Uterus (tissue), 4 donors: ENCODE measurements around the gene RPL11. TPM values are rescaled to one million over a fixed set of nuclear protein-coding genes. Genes with fewer than 3 reads are reported as not detected.

Experiments used
- DNase-seq, 2 donors: peaks; one replicate each; pipeline ENCODE4 v3.0.0-alpha.2; 2019 to 2020
- H3K27ac ChIP-seq, 2 donors: fragments of 200-600 bp; sonication (generic); 1 replicate in 1 of 2; 2 replicates in 1 of 2; pipeline ENCODE4 v1.5.1; 2016 to 2018
- H3K27me3 ChIP-seq, 2 donors: fragments of 200-600 bp; sonication (generic); one replicate each; pipeline ENCODE4 v1.5.1; 2018 to 2019; ENCODE audit warnings: control low read depth in 1 of 2
- H3K36me3 ChIP-seq, 2 donors: fragments of 200-600 bp; sonication (generic); one replicate each; pipeline ENCODE4 v1.5.1; 2019; ENCODE audit warnings: control low read depth in 1 of 2
- H3K4me1 ChIP-seq, 2 donors: fragments of 200-600 bp; sonication (generic); one replicate each; pipeline ENCODE4 v1.5.1; 2018 to 2019; ENCODE audit warnings: control low read depth in 1 of 2
- H3K4me3 ChIP-seq, 2 donors: fragments of 200-600 bp; sonication (generic); 1 replicate in 1 of 2; 2 replicates in 1 of 2; pipeline ENCODE4 v1.5.1; 2018 to 2019; ENCODE audit warnings: mild to moderate bottlenecking in 1 of 2
- H3K9me3 ChIP-seq, 2 donors: fragments of 200-600 bp; sonication (generic); one replicate each; pipeline ENCODE4 v1.5.1; 2019; ENCODE audit warnings: control low read depth in 1 of 2
- POLR2A ChIP-seq, 2 donors: fragments of 450-650 bp; IDR thresholded peaks; one replicate each; pipeline ENCODE4 v1.6.1; 2016; ENCODE audit warnings: antibody characterized with exemption in 2 of 2, mild to moderate bottlenecking in 1 of 2, moderate library complexity in 1 of 2
- intact Hi-C: fragments of 100-400 bp; cut with DNase I; formaldehyde crosslinking; loops from one replicate; pipeline ENCODE4 v1.15.1; 2023; ENCODE audit warnings: low total_unique reads
- total RNA-seq, 4 donors: library from RNA; depleted of rRNA in 3 of 4; stranded (reverse); fragments of >200 nt in 3 of 4; gene quantifications; one replicate each; pipeline versions ENCODE4 v1.1.0 to v1.2.4, GENCODE V29; 2014 to 2023
- TF ChIP-seq, protein P1 (sequence below), 4 experiments: fragments of 200-600 bp in 2 of 4; fragments of 450-650 bp in 2 of 4; sonication (generic) in 2 of 4; IDR thresholded peaks; one replicate each; pipeline ENCODE4 v1.5.1; 2016 to 2019; ENCODE audit warnings: antibody characterized with exemption in 4 of 4, mild to moderate bottlenecking in 2 of 4, moderate library complexity in 1 of 4
- donor health status: DM: yes; HTN: yes; CAD: no.

RPL11 gene
- total RNA-seq, 4 donors from 2014 or later, result 710 to 1,429 (median 1,220) TPM

DNA sequence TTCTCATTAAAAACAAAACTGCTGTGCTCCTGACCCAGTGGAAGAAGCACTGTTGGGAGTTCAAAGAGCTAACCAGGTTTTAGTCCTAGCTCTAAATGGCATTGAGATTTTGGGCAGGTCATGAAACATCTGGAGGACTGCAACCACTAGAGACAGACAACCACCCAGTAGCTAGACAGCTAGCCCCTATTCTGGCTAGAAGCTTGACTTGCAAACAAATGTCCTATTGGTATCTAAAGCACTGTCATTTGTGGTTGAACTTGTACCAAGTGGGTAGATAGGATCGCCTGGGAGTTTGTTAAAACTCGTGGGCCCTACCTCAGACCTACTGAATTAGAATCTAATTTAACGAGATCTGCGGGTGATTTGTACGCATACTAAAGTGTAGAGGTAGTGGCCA is 6.9 kb downstream of the RPL11 start:
- intact Hi-C loops, result no loop called here
- no peaks in the 10 kb centered on the region for H3K27me3 ChIP-seq
- no peak overlapping the region for H3K27ac ChIP-seq
- no peak for DNase-seq
- TF ChIP-seq, protein P1, sequence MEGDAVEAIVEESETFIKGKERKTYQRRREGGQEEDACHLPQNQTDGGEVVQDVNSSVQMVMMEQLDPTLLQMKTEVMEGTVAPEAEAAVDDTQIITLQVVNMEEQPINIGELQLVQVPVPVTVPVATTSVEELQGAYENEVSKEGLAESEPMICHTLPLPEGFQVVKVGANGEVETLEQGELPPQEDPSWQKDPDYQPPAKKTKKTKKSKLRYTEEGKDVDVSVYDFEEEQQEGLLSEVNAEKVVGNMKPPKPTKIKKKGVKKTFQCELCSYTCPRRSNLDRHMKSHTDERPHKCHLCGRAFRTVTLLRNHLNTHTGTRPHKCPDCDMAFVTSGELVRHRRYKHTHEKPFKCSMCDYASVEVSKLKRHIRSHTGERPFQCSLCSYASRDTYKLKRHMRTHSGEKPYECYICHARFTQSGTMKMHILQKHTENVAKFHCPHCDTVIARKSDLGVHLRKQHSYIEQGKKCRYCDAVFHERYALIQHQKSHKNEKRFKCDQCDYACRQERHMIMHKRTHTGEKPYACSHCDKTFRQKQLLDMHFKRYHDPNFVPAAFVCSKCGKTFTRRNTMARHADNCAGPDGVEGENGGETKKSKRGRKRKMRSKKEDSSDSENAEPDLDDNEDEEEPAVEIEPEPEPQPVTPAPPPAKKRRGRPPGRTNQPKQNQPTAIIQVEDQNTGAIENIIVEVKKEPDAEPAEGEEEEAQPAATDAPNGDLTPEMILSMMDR (IDR thresholded peaks at IDR 0.05), result no peak
- no peak for TF ChIP-seq POLR2A (IDR thresholded peaks at IDR 0.05)
- no peaks in the 10 kb centered on the region for H3K9me3 ChIP-seq
- peaks cover under 1 to 9% of the 10 kb centered on the region in 2 donors for H3K4me1 ChIP-seq
- no peak overlapping the region for H3K4me3 ChIP-seq
- H3K36me3 ChIP-seq, result no peaks in the 10 kb centered on the region

DNA sequence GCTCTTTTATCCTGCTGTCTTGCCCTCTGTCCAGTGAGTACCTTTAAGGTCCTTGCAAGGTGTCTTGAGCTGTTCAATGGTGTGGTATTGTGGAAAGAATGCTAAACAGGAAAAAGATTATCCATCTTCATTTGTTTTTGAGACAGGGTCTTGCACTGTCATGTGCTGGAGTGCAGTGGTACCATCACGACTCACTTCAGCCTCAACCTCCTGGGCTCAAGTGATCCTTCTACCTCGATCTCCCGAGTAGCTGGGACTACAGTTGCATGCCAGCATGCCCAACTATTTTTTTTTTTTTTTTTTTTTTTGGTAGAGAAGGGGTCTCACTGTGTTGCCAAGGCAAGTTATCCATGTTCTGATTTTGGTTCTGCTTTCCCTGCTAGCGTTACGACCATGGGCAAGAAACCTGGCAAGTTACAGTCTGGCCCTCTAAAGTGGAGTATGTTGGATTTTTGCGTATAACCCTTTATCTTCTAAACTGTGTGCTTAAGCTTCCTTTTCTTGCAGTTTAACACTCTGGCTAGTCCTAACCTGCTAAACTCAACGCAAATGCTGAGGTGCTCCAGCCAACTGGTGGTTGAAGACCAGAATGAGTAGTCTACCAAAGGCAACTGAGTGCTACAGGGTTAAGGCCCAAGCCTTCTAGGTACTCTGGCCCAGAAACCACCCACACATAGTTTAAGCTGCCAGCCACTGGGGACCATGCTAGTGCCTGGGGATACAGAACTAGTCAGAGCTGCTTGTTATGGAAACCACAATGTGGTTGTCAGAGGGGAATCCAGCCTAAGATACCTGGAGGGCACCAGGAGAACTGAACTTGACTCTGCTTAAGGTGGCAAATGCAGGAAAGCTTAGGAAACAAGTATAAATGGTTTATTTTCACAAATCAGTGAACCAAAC is 7.9 kb downstream of the RPL11 start:
- intact Hi-C loops, result no loop called here

DNA sequence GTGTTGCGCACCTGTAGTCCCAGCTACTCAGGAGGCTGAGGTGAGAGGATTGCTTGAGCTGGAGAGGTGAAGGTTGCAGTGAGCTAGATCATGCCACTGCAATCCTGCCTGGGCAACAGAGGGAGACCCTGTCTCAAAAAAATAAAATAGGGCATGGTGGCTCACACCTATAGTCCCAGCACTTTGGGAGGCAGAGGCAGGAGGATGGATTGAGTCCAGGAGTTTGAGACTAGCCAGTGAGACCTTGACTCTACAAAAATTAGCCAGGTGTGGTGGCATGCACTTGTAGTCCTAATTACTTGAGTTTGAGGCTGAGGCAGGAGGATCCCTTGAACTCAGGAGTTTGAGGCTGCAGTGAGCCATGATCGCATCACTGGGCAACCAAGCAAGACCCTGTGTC is 9.7 kb downstream of the RPL11 start:
- TF ChIP-seq, protein P1 (IDR thresholded peaks at IDR 0.05), result no peak
- TF ChIP-seq POLR2A (IDR thresholded peaks at IDR 0.05), result no peak
- Histone ChIP-seq H3K27ac (no peak overlapping the region), H3K27me3 (no peaks in the 10 kb centered on the region), H3K4me1 (peaks cover 0 to 3% of the 10 kb centered on the region in 2 donors), H3K4me3 (no peak overlapping the region), H3K36me3 (no peaks in the 10 kb centered on the region), H3K9me3 (no peaks in the 10 kb centered on the region)
- DNase-seq, result no peak
- intact Hi-C loops, result no loop called here

More for the DNA sequence above, 7.9 kb downstream of the RPL11 start:
- Histone ChIP-seq H3K4me1 (peaks cover 0 to 3% of the 10 kb centered on the region in 2 donors), H3K4me3 (no peak overlapping the region), H3K27me3 (no peaks in the 10 kb centered on the region), H3K9me3 (no peaks in the 10 kb centered on the region), H3K27ac (no peak overlapping the region), H3K36me3 (no peaks in the 10 kb centered on the region)
- no peak for DNase-seq
- TF ChIP-seq, protein P1 (IDR thresholded peaks at IDR 0.05), result no peak
- no peak for TF ChIP-seq POLR2A (IDR thresholded peaks at IDR 0.05)

DNA sequence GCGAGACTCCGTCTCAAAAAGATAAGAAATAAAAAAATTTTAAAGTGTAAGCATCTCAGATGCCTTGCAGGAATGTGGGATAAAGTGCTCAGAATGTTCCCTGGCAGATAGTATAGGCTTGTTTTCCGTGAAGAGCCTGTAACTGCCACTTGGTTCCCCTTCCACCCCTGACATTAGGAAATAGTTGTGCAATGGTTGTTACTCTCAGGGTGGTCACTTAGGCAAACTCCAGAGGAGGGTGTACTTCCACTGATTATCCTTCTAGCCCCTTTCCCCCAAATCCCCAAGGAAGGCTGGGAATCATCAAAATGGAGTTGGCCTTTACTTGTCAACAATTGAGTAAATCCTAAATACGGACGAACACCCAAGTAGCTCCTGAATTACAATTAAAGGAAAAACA is 10.4 kb downstream of the RPL11 start:
- intact Hi-C loops, result no loop called here
- no peaks in the 10 kb centered on the region for H3K4me1 ChIP-seq
- H3K27ac ChIP-seq, result no peak overlapping the region
- no peak overlapping the region for H3K4me3 ChIP-seq
- no peak for DNase-seq
- TF ChIP-seq POLR2A (IDR thresholded peaks at IDR 0.05), result no peak
- TF ChIP-seq, protein P1 (IDR thresholded peaks at IDR 0.05), result no peak
- H3K36me3 ChIP-seq, result no peaks in the 10 kb centered on the region
- H3K9me3 ChIP-seq, result no peaks in the 10 kb centered on the region
- H3K27me3 ChIP-seq, result no peaks in the 10 kb centered on the region

DNA sequence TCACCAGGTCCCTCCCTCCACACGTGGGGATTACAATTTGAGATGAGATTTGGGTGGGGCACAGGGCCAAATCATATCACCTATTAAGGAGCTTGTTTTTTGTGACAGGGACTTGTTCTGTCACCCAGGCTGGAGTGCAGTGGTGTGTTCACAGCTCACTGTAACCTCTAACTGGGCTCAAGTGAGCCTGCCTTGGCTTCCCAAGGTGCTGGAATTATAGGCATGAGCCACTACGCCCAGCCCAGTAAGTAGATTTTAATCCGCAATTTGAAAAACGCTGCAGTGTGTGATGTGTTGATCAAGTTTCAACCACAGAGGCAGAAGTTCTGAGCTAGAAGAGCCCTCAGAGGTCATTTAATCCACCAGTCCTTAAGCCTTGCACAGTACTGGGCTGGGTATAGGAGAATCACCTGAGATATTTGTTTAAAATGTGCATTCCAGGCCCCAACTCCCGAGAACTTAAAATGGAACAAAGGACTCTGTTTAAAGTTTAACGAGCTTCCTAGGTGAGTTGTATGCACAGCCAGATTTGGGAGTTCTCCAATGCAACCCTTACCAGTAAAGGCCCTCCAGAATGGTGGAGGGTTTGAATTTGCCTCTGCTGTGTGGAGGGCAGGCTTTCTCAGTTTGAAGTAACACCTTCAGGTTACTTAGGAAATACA is 13.4 kb downstream of the RPL11 start:
- intact Hi-C loops, result no loop called here
- DNase-seq, result no peak

More for the DNA sequence above, 13.4 kb downstream of the RPL11 start:
- Histone ChIP-seq H3K36me3 (no peaks in the 10 kb centered on the region), H3K4me3 (no peak overlapping the region), H3K4me1 (no peaks in the 10 kb centered on the region), H3K9me3 (no peaks in the 10 kb centered on the region), H3K27me3 (no peaks in the 10 kb centered on the region), H3K27ac (no peak overlapping the region)
- no peak for TF ChIP-seq POLR2A (IDR thresholded peaks at IDR 0.05)
- TF ChIP-seq, protein P1 (IDR thresholded peaks at IDR 0.05), result no peak
